HEK293 (cell line): Measurements from ENCODE around the gene MSS51.
A peak's percentile ranks its signal among the peaks of the same experiment; 100 is the strongest.

Experiments
- CTCF ChIA-PET: fragments of 350-600 bp; formaldehyde crosslinking; extraction: SDS; loops from one replicate; lab custom pipeline; 2021; ENCODE audit warnings: antibody characterized with exemption; lab: Yijun Ruan, JAX
- POLR2A ChIA-PET: fragments of 300-600 bp; formaldehyde crosslinking; extraction: SDS; loops from one replicate; lab custom pipeline; 2020; ENCODE audit warnings: antibody characterized with exemption, inconsistent platforms; lab: Yijun Ruan, JAX
- H3K27ac ChIP-seq: fragments of 200-500 bp; sonication (Bioruptor generic); 2 replicates; pipeline ENCODE4 v1.5.1; 2014; ENCODE audit warnings: low read depth, low read length, control low read depth, inconsistent platforms; ENCODE audit errors: extremely low read depth
- H3K36me3 ChIP-seq, 2 experiments: fragments of 200-500 bp in 1 of 2; sonication (Bioruptor generic) in 1 of 2; 1 replicate in 1 of 2; 2 replicates in 1 of 2; pipeline ENCODE4 v1.5.1; 2014 to 2017; ENCODE audit warnings: inconsistent platforms in 2 of 2, low read length in 2 of 2; ENCODE audit not compliant: control insufficient read depth in 2 of 2, insufficient read depth in 1 of 2
- H3K4me1 ChIP-seq: fragments of 200-500 bp; sonication (Bioruptor generic); 2 replicates; pipeline ENCODE4 v1.5.1; 2014; ENCODE audit warnings: mild to moderate bottlenecking, low read length, inconsistent platforms; ENCODE audit not compliant: control insufficient read depth, insufficient read depth
- H3K4me3 ChIP-seq: 2 replicates; pipeline ENCODE4 v1.5.1; 2011; ENCODE audit warnings: low read depth, mild to moderate bottlenecking, control low read depth, low read length, moderate library complexity
- H3K9me3 ChIP-seq: fragments of 200-500 bp; sonication (Bioruptor generic); 2 replicates; pipeline ENCODE4 v1.5.1; 2014; ENCODE audit warnings: low read depth, low read length, inconsistent platforms; ENCODE audit not compliant: control insufficient read depth, insufficient read depth
- BCL11A ChIP-seq: fragments of 450-650 bp; formaldehyde crosslinking; IDR thresholded peaks from 2 replicates; pipeline ENCODE4 v1.5.1; 2016; ENCODE audit warnings: low read depth, missing biosample characterization, missing genetic modification characterization
- GFI1B ChIP-seq: fragments of 450-650 bp; formaldehyde crosslinking; IDR thresholded peaks from 2 replicates; pipeline ENCODE4 v1.5.1; 2016; ENCODE audit warnings: missing biosample characterization, missing genetic modification characterization
- HOXD13 ChIP-seq: sonication (generic); formaldehyde crosslinking; IDR thresholded peaks from 2 replicates; pipeline ENCODE4 v1.8.0; 2022; ENCODE audit warnings: missing genetic modification reagents, borderline replicate concordance
- KLF9 ChIP-seq: fragments of 450-650 bp; formaldehyde crosslinking; IDR thresholded peaks from 2 replicates; pipeline ENCODE4 v1.5.1; 2016; ENCODE audit warnings: missing biosample characterization, missing genetic modification characterization, low read depth
- ZFP37 ChIP-seq: fragments of 450-650 bp; formaldehyde crosslinking; IDR thresholded peaks from 2 replicates; pipeline ENCODE4 v1.5.1; 2016; ENCODE audit warnings: missing biosample characterization, missing genetic modification characterization
- ZIC2 ChIP-seq: fragments of 450-650 bp; formaldehyde crosslinking; IDR thresholded peaks from 2 replicates; pipeline ENCODE4 v1.5.1; 2016; ENCODE audit warnings: missing biosample characterization, missing genetic modification characterization
- ZNF121 ChIP-seq: fragments of 450-650 bp; formaldehyde crosslinking; IDR thresholded peaks from 2 replicates; pipeline ENCODE4 v1.5.1; 2016; ENCODE audit warnings: missing biosample characterization, missing genetic modification characterization
- ZNF133 ChIP-seq: fragments of 450-650 bp; formaldehyde crosslinking; IDR thresholded peaks from 2 replicates; pipeline ENCODE4 v1.5.1; 2016; ENCODE audit warnings: missing biosample characterization, missing genetic modification characterization
- ZNF155 ChIP-seq: fragments of 450-650 bp; formaldehyde crosslinking; IDR thresholded peaks from 2 replicates; pipeline ENCODE4 v1.5.1; 2016; ENCODE audit warnings: missing biosample characterization, missing genetic modification characterization
- ZNF2 ChIP-seq: fragments of 450-650 bp; formaldehyde crosslinking; IDR thresholded peaks from 2 replicates; pipeline ENCODE4 v1.5.1; 2016; ENCODE audit warnings: missing biosample characterization, missing genetic modification characterization
- ZNF239 ChIP-seq: fragments of 450-650 bp; formaldehyde crosslinking; IDR thresholded peaks from 2 replicates; pipeline ENCODE4 v1.5.1; 2016; ENCODE audit warnings: missing biosample characterization, missing genetic modification characterization
- ZNF560 ChIP-seq: fragments of 450-650 bp; formaldehyde crosslinking; IDR thresholded peaks from 2 replicates; pipeline ENCODE4 v1.5.1; 2017; ENCODE audit warnings: missing biosample characterization, missing genetic modification characterization, borderline replicate concordance
- ZNF585B ChIP-seq: fragments of 450-650 bp; formaldehyde crosslinking; IDR thresholded peaks from 2 replicates; pipeline ENCODE4 v1.5.1; 2016; ENCODE audit warnings: missing biosample characterization, missing genetic modification characterization
- ZNF664 ChIP-seq: fragments of 450-650 bp; formaldehyde crosslinking; IDR thresholded peaks from 2 replicates; pipeline ENCODE4 v1.5.1; 2016; ENCODE audit warnings: missing biosample characterization, missing genetic modification characterization
- ZNF692 ChIP-seq: fragments of 450-650 bp; formaldehyde crosslinking; IDR thresholded peaks from 2 replicates; pipeline ENCODE4 v1.5.1; 2016; ENCODE audit warnings: missing biosample characterization, missing genetic modification characterization
- ZNF747 ChIP-seq: fragments of 450-650 bp; formaldehyde crosslinking; IDR thresholded peaks from 2 replicates; pipeline ENCODE4 v1.5.1; 2016; ENCODE audit warnings: missing biosample characterization, missing genetic modification characterization
- ZNF768 ChIP-seq: fragments of 450-650 bp; formaldehyde crosslinking; IDR thresholded peaks from 2 replicates; pipeline ENCODE4 v1.5.1; 2018; ENCODE audit warnings: missing biosample characterization, mild to moderate bottlenecking, missing genetic modification characterization
- ZNF792 ChIP-seq: fragments of 450-650 bp; formaldehyde crosslinking; IDR thresholded peaks from 2 replicates; pipeline ENCODE4 v1.5.1; 2016; ENCODE audit warnings: missing biosample characterization, missing genetic modification characterization
- ZSCAN23 ChIP-seq: fragments of 450-650 bp; formaldehyde crosslinking; IDR thresholded peaks from 2 replicates; pipeline ENCODE4 v1.5.1; 2016; ENCODE audit warnings: missing biosample characterization, missing genetic modification characterization
- TF ChIP-seq, protein P1 (sequence below): fragments of 450-650 bp; formaldehyde crosslinking; IDR thresholded peaks from 2 replicates; pipeline ENCODE4 v1.5.1; 2016; ENCODE audit warnings: missing biosample characterization, missing genetic modification characterization
- TF ChIP-seq, protein P2 (sequence below): fragments of 450-650 bp; formaldehyde crosslinking; IDR thresholded peaks from 2 replicates; pipeline ENCODE4 v1.5.1; 2016; ENCODE audit warnings: missing biosample characterization, missing genetic modification characterization, borderline replicate concordance
- TF ChIP-seq, protein P3 (sequence below): fragments of 450-650 bp; formaldehyde crosslinking; IDR thresholded peaks from 2 replicates; pipeline ENCODE4 v1.5.1; 2016; ENCODE audit warnings: missing biosample characterization, missing genetic modification characterization, low read depth

MSS51 gene

GRCh38 chr10:73471226-73471625 is 37.9 kb upstream of the MSS51 start:
- Histone ChIP-seq H3K9me3 (no peaks in the 10 kb centered on the region), H3K36me3 (peaks cover 66 to 75% of the 10 kb centered on the region in 2 experiments), H3K27ac (no peak overlapping the region), H3K4me3 (no peak overlapping the region), H3K4me1 (no peaks in the 10 kb centered on the region)
- POLR2A ChIA-PET = no interaction called here
- TF ChIP-seq ZNF664 (no peak), ZFP37 (tag by site-specific recombination) (no peak), ZIC2 (no peak), ZNF585B (no peak), ZNF692 (no peak), ZNF747 (tag by site-specific recombination) (no peak), KLF9 (tag by site-specific recombination) (no peak), ZNF155 (tag by site-specific recombination) (no peak), ZNF239 (no peak), ZNF560 (no peak), ZNF133 (tag by site-specific recombination) (no peak), ZNF768 (tag by site-specific recombination) (no peak), ZSCAN23 (tag by site-specific recombination) (no peak), GFI1B (no peak), BCL11A (no peak), ZNF2 (tag by site-specific recombination) (no peak), ZNF792 (tag by site-specific recombination) (no peak)
- TF ChIP-seq, protein P1, sequence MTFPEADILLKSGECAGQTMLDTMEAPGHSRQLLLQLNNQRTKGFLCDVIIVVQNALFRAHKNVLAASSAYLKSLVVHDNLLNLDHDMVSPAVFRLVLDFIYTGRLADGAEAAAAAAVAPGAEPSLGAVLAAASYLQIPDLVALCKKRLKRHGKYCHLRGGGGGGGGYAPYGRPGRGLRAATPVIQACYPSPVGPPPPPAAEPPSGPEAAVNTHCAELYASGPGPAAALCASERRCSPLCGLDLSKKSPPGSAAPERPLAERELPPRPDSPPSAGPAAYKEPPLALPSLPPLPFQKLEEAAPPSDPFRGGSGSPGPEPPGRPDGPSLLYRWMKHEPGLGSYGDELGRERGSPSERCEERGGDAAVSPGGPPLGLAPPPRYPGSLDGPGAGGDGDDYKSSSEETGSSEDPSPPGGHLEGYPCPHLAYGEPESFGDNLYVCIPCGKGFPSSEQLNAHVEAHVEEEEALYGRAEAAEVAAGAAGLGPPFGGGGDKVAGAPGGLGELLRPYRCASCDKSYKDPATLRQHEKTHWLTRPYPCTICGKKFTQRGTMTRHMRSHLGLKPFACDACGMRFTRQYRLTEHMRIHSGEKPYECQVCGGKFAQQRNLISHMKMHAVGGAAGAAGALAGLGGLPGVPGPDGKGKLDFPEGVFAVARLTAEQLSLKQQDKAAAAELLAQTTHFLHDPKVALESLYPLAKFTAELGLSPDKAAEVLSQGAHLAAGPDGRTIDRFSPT (tag by site-specific recombination) = no peak
- TF ChIP-seq, protein P2, sequence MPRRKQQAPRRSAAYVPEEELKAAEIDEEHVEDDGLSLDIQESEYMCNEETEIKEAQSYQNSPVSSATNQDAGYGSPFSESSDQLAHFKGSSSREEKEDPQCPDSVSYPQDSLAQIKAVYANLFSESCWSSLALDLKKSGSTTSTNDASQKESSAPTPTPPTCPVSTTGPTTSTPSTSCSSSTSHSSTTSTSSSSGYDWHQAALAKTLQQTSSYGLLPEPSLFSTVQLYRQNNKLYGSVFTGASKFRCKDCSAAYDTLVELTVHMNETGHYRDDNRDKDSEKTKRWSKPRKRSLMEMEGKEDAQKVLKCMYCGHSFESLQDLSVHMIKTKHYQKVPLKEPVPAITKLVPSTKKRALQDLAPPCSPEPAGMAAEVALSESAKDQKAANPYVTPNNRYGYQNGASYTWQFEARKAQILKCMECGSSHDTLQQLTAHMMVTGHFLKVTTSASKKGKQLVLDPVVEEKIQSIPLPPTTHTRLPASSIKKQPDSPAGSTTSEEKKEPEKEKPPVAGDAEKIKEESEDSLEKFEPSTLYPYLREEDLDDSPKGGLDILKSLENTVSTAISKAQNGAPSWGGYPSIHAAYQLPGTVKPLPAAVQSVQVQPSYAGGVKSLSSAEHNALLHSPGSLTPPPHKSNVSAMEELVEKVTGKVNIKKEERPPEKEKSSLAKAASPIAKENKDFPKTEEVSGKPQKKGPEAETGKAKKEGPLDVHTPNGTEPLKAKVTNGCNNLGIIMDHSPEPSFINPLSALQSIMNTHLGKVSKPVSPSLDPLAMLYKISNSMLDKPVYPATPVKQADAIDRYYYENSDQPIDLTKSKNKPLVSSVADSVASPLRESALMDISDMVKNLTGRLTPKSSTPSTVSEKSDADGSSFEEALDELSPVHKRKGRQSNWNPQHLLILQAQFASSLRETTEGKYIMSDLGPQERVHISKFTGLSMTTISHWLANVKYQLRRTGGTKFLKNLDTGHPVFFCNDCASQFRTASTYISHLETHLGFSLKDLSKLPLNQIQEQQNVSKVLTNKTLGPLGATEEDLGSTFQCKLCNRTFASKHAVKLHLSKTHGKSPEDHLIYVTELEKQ (tag by site-specific recombination) = no peak
- CTCF ChIA-PET = no interaction called here

GRCh38 chr10:73469579-73469978 is 36.2 kb upstream of the MSS51 start:
- no peaks in the 10 kb centered on the region for H3K4me1 ChIP-seq
- peaks cover 51 to 72% of the 10 kb centered on the region in 2 experiments for H3K36me3 ChIP-seq
- H3K9me3 ChIP-seq = no peaks in the 10 kb centered on the region
- TF ChIP-seq ZNF121 (tag by site-specific recombination) (no peak), HOXD13 (CRISPR knock-in tag) (no peak)
- TF ChIP-seq, protein P3, sequence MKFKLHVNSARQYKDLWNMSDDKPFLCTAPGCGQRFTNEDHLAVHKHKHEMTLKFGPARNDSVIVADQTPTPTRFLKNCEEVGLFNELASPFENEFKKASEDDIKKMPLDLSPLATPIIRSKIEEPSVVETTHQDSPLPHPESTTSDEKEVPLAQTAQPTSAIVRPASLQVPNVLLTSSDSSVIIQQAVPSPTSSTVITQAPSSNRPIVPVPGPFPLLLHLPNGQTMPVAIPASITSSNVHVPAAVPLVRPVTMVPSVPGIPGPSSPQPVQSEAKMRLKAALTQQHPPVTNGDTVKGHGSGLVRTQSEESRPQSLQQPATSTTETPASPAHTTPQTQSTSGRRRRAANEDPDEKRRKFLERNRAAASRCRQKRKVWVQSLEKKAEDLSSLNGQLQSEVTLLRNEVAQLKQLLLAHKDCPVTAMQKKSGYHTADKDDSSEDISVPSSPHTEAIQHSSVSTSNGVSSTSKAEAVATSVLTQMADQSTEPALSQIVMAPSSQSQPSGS = peak; percentile 41; the same call in 1 of the 2 replicates
- POLR2A ChIA-PET = no interaction called here
- H3K27ac ChIP-seq = no peak overlapping the region
- no peak overlapping the region for H3K4me3 ChIP-seq
- CTCF ChIA-PET = interaction anchor here (0.7 kb wide), 1 partner anchor 188 kb away, joined by 3 read pairs; no protein-coding TSS in a partner anchor
